ENCODE data around the gene CCDC136. TPM values are rescaled to one million over a fixed set of nuclear protein-coding genes. Genes with fewer than 3 reads are reported as not detected.

The CCDC136 gene
- total RNA-seq, 1 donor from 2014 or later, result 39.1 TPM

DNA sequence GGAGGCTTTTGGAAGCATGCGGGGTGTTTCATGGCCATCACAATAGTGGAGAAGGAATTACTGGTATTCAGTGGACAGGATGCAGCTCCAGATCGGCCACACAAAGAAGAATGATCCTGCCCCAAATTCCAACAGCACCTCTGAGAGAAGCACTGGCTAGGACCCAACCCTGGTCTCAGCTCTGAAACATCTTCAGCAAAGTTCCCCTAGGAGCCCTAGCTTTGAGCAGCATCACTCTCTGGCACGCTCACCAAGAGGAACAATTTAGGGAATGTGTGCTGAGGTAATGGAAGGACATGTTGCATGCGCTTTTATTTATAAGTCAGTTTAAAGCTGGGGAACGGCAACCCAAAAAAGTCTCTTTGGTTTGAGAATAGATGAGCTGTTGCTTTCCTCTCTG lies 10.6 kb upstream of the CCDC136 start:
- peaks cover 7% of the 10 kb centered on the region for H3K27me3 Mint-ChIP-seq (ENCODE audit: low read depth)
- no peak overlapping the region for H3K27ac Mint-ChIP-seq
- peaks cover 6% of the 10 kb centered on the region for H3K4me1 Mint-ChIP-seq
- H3K36me3 Mint-ChIP-seq, result no peaks in the 10 kb centered on the region
- peaks cover 22% of the 10 kb centered on the region for H3K9me3 Mint-ChIP-seq
- no peak for DNase-seq (ENCODE audit: low spot score in 2 of 2, unreplicated experiment in 2 of 2)
- TF ChIP-seq, protein P1, sequence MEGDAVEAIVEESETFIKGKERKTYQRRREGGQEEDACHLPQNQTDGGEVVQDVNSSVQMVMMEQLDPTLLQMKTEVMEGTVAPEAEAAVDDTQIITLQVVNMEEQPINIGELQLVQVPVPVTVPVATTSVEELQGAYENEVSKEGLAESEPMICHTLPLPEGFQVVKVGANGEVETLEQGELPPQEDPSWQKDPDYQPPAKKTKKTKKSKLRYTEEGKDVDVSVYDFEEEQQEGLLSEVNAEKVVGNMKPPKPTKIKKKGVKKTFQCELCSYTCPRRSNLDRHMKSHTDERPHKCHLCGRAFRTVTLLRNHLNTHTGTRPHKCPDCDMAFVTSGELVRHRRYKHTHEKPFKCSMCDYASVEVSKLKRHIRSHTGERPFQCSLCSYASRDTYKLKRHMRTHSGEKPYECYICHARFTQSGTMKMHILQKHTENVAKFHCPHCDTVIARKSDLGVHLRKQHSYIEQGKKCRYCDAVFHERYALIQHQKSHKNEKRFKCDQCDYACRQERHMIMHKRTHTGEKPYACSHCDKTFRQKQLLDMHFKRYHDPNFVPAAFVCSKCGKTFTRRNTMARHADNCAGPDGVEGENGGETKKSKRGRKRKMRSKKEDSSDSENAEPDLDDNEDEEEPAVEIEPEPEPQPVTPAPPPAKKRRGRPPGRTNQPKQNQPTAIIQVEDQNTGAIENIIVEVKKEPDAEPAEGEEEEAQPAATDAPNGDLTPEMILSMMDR (IDR thresholded peaks at IDR 0.05; ENCODE audit: unreplicated experiment), result no peak
- no peak overlapping the region for H3K4me3 Mint-ChIP-seq

DNA sequence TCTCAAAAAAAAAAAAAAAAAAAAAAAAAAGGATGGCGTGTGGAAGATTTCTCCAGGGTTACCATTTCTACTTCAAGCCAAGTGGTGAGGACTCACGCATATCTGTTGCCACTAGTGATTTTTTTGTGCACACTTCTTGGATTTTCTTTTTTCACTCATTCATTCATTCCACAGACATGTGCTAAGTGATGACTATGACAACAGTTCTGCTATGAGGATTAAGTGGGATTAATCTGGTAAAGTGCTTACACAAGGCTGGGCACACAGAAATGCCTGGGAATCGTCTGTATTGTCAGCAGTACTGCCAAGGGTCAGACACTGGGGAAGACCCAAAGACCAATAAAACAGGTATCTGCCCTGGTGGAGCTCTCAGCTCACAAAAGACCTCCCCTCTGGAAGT lies 9.9 kb upstream of the CCDC136 start:
- no peak for DNase-seq (ENCODE audit: low spot score in 2 of 2, unreplicated experiment in 2 of 2)
- Mint-ChIP-seq H3K36me3 (no peaks in the 10 kb centered on the region), H3K27ac (no peak overlapping the region), H3K4me1 (peaks cover 6% of the 10 kb centered on the region), H3K4me3 (no peak overlapping the region), H3K27me3 (ENCODE audit: low read depth) (peaks cover 8% of the 10 kb centered on the region), H3K9me3 (peaks cover 19% of the 10 kb centered on the region)
- TF ChIP-seq, protein P1 (IDR thresholded peaks at IDR 0.05; ENCODE audit: unreplicated experiment), result no peak

DNA sequence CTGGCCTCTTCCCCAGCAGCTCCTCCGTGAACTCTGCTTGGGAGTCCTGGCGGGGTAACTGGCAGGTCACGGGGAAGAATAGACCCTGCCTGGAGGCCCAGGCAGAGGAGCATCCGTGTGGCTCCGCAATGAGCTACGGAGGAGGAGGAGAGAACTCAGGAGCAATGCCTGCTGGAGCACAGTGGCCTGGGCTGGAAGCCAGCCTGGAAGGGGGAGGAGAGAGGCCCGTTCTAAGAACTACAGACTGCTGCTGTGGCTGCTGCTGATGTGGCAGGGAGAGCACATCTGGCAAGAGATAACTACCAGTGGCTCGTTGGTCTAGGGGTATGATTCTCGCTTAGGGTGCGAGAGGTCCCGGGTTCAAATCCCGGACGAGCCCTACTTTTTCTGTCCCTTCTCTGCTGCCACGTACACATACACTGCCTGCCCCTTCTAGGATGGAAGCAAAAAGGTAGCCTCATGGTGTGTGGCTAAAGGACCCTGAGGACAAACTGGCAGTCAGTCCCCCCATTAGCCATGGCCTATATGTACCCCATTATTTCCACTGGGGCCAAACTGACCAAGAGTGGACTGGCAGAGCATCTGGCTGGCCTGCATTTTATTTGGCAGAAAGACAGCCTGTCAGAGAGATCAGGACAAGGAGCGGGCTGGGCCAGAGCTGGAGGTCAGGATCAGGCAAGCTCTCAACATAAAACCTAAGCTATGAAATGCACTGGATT lies 8.5 kb upstream of the CCDC136 start:
- Mint-ChIP-seq H3K36me3 (no peaks in the 10 kb centered on the region), H3K27ac (peak overlapping the region; percentile 83), H3K27me3 (ENCODE audit: low read depth) (peaks cover 13% of the 10 kb centered on the region), H3K4me1 (peaks cover 6% of the 10 kb centered on the region), H3K9me3 (peaks cover 5% of the 10 kb centered on the region), H3K4me3 (peak overlapping the region; percentile 62)
- TF ChIP-seq, protein P1 (IDR thresholded peaks at IDR 0.05; ENCODE audit: unreplicated experiment), result no peak
- DNase-seq (ENCODE audit: low spot score in 2 of 2, unreplicated experiment in 2 of 2), result peak; percentile 53 to 78

DNA sequence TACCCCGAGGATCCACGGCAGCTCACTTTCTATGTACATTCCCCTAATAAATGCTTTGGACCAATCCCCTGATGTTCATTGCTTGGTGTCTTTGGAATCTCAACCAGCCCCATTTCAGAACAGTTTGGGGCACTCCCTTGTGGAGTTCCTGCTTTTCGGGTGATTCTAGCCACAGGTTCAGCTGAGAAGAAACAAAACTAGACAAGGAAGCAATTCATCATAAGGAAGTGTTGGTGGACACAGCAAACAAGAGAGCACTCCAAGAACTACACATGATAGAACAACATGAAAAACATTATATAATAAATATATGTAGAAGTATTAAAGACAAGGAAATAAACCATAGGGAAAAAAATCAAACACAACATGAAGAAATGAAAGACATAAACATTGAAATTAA lies 6.0 kb upstream of the CCDC136 start:
- TF ChIP-seq, protein P1 (IDR thresholded peaks at IDR 0.05; ENCODE audit: unreplicated experiment), result no peak
- no peak overlapping the region for H3K4me3 Mint-ChIP-seq
- peaks cover 11% of the 10 kb centered on the region for H3K4me1 Mint-ChIP-seq
- no peaks in the 10 kb centered on the region for H3K36me3 Mint-ChIP-seq
- peaks cover 5% of the 10 kb centered on the region for H3K9me3 Mint-ChIP-seq
- no peak overlapping the region for H3K27ac Mint-ChIP-seq
- no peak for DNase-seq (ENCODE audit: low spot score in 2 of 2, unreplicated experiment in 2 of 2)
- peaks cover 31% of the 10 kb centered on the region for H3K27me3 Mint-ChIP-seq (ENCODE audit: low read depth)

DNA sequence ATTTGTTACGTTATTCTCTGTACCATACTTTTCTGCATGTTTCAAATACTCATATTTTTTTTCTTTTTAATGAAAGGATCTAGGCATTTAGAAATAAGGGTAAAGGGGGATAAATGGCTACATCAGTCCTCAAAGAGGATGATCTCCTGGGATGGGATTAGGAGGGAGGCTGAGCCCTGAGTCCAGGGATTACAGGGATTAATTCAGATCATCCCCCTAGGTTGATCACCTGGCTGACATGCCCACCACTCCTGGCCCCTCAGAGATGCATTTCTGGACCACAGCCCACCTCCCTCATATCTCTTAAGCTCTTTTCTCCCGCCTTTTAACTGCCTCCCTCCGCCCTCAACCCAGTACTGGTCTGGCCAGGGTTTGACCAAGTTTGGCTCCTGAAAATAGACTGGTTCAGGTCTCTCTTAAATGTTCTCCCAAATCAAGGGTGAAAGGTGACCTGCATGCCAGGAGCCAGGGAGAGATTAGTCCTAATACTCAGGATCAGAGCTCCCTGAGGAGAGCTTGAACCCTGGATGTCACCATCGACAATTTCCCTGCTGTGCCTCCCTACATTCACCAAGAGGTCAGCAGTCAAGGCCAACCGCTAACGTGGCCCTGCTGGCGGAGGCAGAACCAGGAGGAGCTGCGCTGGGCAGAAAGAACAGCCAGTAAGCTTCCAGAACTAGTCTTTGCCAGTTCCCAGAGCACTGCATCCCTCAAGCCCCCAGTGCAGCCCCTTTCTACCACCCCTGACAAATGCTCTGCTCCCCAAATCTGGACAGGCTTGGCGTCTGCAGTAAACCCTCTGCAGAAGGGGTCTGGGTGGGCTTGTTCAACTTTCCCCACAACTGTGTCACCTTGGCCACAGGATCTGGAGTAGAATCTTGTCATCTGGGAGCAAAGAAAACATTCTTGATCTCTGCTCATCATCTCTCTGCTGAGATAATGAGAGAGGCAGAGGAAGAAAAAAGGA lies 3.0 kb upstream of the CCDC136 start:
- peaks cover 5% of the 10 kb centered on the region for H3K9me3 Mint-ChIP-seq
- H3K27me3 Mint-ChIP-seq (ENCODE audit: low read depth), result peaks cover 35% of the 10 kb centered on the region
- H3K27ac Mint-ChIP-seq, result no peak overlapping the region
- no peak for DNase-seq (ENCODE audit: low spot score in 2 of 2, unreplicated experiment in 2 of 2)
- H3K4me1 Mint-ChIP-seq, result peaks cover 11% of the 10 kb centered on the region
- no peaks in the 10 kb centered on the region for H3K36me3 Mint-ChIP-seq
- H3K4me3 Mint-ChIP-seq, result peak overlapping the region; percentile 86
- TF ChIP-seq, protein P1 (IDR thresholded peaks at IDR 0.05; ENCODE audit: unreplicated experiment), result no peak
